Cerebellar nuclear complex (tissue), 1 donor: ENCODE data around the gene ELMO1.

Experiments used
- DNase-seq, 2 experiments: peaks; one replicate each; lab custom pipeline; 2025; lab: John Stamatoyannopoulos, UW

The ELMO1 gene

GRCh38 chr7:37368540-37368939 is 80.1 kb downstream of the ELMO1 start:
- DNase-seq, result no peak

GRCh38 chr7:37367010-37367409 is 81.7 kb downstream of the ELMO1 start:
- no peak for DNase-seq

GRCh38 chr7:37366445-37366844 is 82.2 kb downstream of the ELMO1 start:
- no peak for DNase-seq

DNA sequence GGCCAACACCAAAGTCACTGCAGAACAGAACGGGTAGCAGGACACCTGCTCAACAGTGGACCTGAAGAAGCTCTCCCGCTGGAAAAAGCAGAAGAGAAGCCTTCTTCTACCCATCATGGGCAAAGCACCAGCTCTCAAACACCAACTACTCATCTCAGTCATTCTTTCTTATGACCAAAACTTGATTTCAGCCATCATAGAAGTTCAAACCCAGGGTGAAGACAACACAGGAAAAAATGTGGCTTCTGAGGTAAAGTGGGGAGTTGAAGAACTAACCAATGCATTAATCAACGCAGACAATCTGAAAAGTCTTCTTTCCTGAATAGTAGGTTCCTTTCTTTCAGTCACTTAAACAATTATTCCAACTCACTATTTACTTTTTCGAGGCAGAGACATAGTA is 83.3 kb downstream of the ELMO1 start:
- DNase-seq, result no peak

DNA sequence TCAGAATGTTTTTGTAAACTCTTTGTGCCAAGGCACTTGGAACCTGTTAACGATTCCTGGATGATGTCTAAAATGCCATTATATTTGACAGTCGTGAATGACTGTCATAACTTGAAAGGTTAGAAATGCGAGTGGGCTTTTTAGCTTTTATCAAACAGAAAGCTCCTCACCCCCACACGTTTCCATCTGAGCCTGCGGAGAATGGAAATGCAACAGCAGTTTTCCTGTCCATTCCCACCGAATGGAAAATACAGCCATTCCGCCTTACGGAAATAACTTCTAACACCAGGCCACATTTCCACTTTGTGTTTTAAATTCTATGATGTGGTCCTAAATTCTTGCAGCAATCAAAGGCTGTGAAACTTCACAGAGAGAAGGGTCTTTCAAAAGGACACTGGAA is 83.8 kb downstream of the ELMO1 start:
- no peak for DNase-seq

GRCh38 chr7:37363536-37364491 is 84.8 kb downstream of the ELMO1 start:
- DNase-seq, result no peak

GRCh38 chr7:37362802-37363201 is 85.9 kb downstream of the ELMO1 start:
- DNase-seq, result no peak

DNA sequence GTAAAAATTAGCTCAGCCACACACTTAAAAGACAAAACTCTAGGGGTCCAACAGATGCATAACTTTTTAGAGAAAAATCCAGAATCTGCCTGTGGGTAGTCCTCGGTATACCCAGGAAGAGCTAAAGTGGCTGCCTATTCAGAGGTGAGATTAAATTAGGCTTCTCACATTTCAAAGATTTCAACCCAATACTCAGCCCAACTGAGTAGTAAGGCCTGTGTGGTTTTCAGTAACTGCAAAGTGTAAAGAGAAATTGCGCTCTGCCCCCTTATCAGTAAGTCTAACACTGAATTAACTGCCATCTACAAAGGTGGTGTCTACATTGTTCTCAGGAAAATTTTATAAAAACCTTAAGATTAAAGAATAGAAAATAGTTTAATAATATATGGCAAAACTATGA is 88.2 kb downstream of the ELMO1 start:
- no peak for DNase-seq

- DNase-seq, result no peak
These were observed 88.8 kb downstream of the ELMO1 start for GRCh38 chr7:37359662-37360444.

DNA sequence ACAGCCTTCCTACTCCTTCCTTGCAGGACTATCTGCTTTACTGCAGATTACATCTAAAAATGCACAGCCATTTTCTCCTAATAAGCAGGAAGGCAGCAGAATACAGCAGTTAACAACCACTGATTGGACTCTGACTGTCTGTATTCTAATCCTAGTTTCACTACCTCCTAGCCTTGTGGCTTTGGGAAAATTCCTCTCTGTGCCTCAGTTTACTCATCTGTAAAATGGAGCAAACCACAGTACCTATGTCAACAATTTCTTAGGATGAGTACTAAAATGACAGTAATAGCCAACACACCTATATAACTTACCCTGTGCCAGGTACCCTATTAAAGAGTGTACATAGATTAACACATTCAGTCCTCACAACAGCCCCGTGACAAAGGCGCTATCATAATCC is 89.5 kb downstream of the ELMO1 start:
- DNase-seq, result no peak

DNA sequence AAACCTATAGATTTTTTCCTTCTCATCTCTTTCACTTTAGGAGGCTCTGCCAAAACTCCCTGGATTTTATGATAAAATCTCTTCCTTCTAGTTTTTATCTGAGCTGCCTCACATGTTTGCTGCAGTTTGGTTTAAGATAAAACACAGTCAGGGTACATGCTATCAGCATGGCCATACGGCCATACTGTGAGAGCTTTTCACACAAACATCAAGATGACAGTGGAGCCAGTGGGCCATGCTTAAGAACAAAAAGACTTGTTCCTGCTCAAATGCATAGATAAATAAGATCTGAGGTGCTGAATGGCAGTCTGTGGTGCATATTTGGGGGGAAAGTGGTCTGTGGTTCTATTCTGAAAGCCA is 91.0 kb downstream of the ELMO1 start:
- no peak for DNase-seq

- no peak for DNase-seq
These were observed 91.6 kb downstream of the ELMO1 start for GRCh38 chr7:37356911-37357636.

DNA sequence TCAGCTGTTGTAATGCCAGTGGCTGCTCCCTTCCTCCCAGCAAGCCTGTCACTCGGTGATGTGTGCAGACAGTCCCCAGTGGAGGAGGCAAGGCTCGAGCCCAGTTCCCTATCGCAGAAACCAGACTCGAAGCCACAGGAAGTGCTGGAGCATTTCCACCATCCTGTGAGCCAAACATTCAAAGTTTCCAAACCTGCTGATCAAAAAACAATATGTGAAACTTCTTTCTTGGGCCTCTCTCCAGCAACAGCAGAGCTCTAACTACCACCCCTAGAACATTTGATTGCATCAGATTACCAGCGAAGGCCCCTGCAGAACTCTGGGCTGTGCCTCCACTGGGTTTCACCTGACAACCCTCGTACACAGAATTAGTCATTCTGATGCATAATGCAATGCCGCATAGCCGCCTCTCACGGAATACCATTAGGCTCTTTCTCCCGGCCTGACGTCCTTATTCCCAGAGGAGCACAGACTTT is 94.0 kb downstream of the ELMO1 start:
- no peak for DNase-seq

DNA sequence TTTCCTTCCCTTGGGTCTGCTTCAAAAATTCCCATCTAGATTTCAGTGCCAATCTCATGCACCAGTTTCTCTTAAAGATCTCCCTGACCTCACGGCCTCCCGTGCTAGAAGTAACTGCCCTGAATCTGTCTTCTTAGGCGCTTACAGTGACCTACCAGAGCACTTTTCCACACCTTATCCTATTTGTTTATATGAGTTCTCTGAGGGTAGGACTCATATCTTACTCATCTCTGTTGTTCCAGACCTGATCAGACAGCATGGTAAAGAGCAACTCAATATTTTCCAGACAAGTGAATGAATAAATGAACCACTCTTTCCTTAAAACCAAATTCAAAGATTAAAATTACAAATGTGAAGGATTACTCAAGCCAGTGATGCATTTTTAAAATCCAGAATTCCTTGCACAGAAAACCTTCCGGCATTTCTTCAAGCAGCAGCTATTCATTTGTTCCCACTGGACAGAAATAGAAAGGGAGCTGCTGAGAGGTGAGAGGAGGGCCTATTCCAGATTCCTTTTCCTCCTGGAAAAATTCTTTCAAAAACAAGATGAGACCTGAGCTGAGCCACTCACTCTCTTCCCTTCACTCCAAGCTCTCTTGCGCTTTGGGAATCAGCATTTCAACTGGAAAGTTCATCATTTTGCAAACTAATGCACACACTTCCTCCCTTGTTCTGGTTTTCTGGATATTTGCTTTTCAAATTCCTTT is 94.6 kb downstream of the ELMO1 start:
- DNase-seq, result no peak

DNA sequence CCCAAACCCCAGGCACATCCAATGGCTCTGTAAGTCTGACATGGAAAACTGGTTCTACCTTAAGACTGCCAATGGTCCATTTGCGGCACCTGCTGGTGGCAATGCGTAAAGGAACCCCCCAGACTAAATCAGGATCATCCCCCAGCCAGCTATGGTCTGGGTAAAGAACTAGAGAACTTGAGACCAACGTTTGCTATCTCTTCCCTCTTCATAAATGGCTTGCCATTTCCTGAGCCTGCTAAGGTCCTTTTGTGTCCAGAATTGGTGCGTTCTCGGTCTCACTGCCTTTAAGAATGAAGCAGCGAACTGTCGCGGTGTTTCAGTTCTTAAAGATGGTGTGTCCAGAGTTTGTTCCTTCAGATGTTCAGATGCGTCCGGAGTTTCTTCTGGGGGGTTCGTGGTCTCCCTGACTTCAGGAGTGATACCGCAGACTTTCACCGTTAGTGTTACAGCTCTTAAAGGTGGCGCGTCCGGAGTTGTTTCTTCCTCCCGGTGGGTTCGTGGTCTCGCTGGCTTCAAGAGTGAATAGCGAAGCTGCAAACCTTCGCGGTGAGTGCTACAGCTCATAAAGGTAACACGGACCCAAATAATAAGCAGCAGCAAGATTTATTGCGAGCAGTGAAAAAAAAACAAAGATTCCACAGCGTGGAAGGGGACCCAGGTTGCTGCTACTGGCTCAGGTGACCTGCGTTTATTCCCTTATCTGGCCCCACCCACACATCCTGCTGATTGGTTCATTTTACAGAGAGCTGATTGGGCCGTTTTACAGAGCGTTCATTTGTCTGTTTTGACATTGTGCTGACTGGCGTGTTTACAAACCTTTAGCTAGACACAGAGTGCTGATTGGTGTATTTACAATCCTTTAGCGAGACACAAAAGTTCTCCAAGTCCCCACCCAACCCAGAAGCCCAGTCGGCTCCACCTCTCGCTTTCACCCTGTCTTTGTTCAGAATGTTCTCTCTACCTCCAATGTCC is 95.4 kb downstream of the ELMO1 start:
- no peak for DNase-seq

- DNase-seq, result no peak
These were observed 96.3 kb downstream of the ELMO1 start for GRCh38 chr7:37352251-37352880.

DNA sequence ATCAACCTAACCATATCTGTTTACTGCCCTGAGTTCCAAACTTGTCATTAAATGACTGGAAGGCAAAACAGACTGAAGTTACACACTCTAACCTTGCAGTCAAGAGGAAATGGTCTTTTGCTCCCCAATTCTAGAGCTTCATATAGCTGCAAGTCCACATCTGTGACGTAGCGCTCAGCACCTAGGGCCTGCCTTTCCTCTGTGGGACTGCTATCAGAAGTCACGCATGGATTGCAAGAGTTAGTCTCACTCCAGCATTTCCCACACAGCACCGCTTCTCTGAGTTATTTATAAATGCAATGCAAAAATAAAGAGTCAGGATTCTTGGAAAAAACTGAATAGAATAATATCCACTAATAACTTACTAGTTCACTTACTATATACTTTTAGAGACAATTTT is 96.9 kb downstream of the ELMO1 start:
- no peak for DNase-seq

GRCh38 chr7:37349979-37350590 is 98.6 kb downstream of the ELMO1 start:
- no peak for DNase-seq

GRCh38 chr7:37348982-37349381 is 99.7 kb downstream of the ELMO1 start:
- no peak for DNase-seq

DNA sequence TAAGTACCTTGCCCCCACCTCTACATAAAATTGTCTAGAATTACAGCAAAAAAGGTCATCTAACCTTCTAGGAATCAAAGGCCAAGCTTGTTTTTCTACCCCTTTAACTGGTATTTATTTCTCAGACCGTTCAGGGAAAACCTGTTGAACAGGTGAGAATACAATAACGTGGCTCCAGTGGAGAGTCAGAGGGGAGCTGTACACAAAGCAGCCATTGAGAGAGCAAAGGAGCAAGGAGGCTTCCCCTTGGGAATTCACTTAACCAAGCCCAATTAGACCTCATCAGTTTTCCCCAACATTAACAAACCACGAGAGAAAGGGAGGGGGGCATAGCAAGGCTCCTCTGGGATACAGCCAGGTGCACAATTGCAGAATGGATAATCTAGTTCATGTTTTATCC is 101.9 kb downstream of the ELMO1 start:
- no peak for DNase-seq
